Rectal smooth muscle tissue (tissue), 1 donor: ENCODE results near the gene PNISR.

Experiments used
- H3K27ac ChIP-seq: one replicate; pipeline ENCODE4 v1.7.0; 2013; ENCODE audit warnings: low read depth, low read length, inconsistent platforms
- H3K27me3 ChIP-seq: one replicate; pipeline ENCODE4 v1.7.0; 2013; ENCODE audit warnings: low read length; ENCODE audit not compliant: control insufficient read depth, insufficient read depth
- H3K36me3 ChIP-seq: one replicate; pipeline ENCODE4 v1.7.0; 2013; ENCODE audit warnings: low read length; ENCODE audit not compliant: control insufficient read depth, insufficient read depth
- H3K4me1 ChIP-seq: one replicate; pipeline ENCODE4 v1.7.0; 2013; ENCODE audit warnings: low read length; ENCODE audit not compliant: control insufficient read depth, insufficient read depth
- H3K4me3 ChIP-seq: one replicate; pipeline ENCODE4 v1.7.0; 2013; ENCODE audit warnings: low read length
- H3K9ac ChIP-seq: one replicate; pipeline ENCODE4 v1.7.0; 2013; ENCODE audit warnings: low read length

The PNISR gene

DNA sequence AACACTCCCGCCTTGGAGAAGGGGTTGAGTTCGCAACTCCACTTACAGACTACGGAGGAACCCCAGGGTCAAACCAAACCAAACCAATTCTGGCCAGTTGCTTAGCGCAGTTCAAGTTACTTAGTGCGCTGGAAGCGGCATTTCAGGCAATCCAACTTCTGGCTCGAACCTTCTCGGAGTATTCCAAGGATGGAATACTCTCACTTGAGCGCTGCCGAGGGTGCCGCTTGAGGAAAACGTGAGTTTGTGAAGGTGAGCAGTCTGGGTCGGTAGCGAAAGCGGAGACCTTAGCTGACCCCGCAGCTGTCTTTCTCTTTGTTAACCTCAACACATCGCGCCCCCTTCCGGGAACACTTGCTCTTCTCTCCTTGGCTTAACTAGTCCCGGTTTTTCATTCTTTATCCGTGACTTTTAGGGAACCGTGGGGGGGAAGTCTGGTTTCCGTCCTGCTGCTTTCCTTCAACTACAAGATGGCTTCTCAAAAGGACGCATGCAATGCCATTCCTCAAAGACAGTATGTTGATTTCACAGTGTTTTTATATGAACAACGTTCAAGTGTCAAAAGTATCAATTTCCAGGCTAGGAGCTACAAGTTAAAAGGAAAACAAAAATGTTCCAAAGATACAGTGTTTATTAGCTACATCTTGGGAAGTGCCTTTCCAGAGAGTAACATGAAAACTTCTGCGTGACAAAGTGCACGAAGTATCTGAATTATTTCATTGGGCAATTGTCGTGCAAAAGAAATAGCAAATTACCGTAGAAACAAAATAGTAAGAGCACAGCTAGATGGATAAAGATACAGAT lies 741 bp upstream of the PNISR start:
- Histone ChIP-seq H3K4me3 (peak overlapping the region; percentile 73), H3K36me3 (no peaks in the 10 kb centered on the region), H3K27me3 (no peaks in the 10 kb centered on the region), H3K4me1 (peaks cover 8% of the 10 kb centered on the region), H3K9ac (peak overlapping the region; percentile 81), H3K27ac (peak overlapping the region; percentile 93)

DNA sequence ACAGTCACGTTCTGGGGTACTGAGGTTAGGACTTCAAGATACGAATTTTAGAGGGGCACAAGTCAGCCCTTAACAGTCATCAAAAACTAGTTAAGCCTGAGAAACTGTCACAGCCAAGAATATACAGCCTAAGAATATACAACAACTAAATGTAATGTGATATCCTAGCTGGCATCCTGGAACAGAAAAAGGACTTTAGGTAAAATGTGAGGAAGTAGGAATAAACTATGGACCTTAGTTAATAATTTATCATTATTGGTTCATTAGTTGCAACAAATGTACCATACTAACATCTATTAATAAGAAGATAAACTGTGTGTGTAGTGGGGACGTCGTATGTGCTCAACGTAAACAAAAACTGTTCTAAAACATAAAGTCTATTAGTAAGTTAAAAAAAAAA lies 1.1 kb downstream of the PNISR start:
- peak overlapping the region; percentile 93 for H3K27ac ChIP-seq
- H3K4me3 ChIP-seq, result peak overlapping the region; percentile 73
- H3K36me3 ChIP-seq, result no peaks in the 10 kb centered on the region
- peaks cover 8% of the 10 kb centered on the region for H3K4me1 ChIP-seq
- no peak overlapping the region for H3K9ac ChIP-seq
- H3K27me3 ChIP-seq, result no peaks in the 10 kb centered on the region

DNA sequence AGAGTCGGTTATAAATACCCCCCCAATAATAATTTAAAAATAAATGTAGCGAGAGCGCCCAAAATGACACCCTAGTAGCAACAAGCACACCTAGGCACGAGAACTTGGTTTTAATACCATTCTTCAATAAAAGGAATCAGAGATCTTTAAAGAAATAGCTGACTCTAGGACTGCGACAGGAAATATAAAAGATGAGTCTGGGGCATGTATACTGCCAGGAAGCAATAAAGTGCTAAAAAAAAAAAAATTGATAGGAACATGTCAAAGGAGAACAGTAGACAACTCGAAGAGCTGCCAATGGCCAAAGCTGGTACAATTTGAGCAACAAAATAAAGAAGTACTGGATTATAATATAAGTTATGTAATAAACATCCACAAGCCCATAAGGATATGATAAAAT lies 2.2 kb downstream of the PNISR start:
- no peaks in the 10 kb centered on the region for H3K27me3 ChIP-seq
- H3K4me3 ChIP-seq, result no peak overlapping the region
- H3K27ac ChIP-seq, result no peak overlapping the region
- H3K9ac ChIP-seq, result no peak overlapping the region
- H3K4me1 ChIP-seq, result peaks cover 8% of the 10 kb centered on the region
- no peaks in the 10 kb centered on the region for H3K36me3 ChIP-seq

DNA sequence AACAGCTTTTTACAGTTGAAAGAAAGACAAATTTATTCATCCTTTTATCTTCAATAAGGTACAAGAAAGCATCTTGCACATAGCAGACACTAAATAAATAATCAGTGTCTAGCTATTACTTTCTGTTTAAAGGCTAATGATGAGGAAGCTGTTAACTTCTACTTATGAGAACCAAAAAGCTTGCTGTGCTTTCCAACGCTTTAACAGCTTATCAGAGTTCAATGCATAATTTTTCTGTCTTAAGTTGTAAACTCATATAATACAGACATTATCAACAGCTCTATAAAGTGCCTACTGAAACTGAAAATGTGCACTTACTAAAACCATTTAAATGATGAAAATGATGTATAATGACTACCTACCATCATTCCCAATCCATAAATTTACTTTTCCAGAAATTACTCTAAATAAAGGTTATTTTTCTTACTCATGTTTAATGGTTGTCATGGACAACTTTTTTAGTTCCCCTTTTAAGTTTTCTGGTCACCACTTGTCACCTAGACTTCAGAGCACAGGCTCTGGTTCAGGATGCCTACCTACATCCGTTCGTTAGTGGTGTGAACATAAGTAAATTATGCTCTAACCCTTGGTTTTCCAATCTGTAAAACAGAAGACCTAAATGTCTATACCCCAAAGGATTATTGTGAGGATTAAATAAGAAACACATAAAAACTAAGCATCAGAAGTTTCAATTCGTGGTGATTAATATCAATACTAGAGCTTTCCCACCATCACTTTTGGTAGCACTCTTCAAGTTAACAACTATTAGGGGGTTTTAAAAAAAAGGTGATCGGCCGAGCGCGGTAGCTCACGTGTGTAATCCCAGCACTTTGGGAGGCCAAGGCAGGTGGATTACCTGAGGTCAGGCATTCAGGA lies 8.0 kb downstream of the PNISR start:
- Histone ChIP-seq H3K4me1 (peaks cover under 1% of the 10 kb centered on the region), H3K27me3 (no peaks in the 10 kb centered on the region), H3K4me3 (no peak overlapping the region), H3K9ac (no peak overlapping the region), H3K27ac (no peak overlapping the region), H3K36me3 (peaks cover 3% of the 10 kb centered on the region)

DNA sequence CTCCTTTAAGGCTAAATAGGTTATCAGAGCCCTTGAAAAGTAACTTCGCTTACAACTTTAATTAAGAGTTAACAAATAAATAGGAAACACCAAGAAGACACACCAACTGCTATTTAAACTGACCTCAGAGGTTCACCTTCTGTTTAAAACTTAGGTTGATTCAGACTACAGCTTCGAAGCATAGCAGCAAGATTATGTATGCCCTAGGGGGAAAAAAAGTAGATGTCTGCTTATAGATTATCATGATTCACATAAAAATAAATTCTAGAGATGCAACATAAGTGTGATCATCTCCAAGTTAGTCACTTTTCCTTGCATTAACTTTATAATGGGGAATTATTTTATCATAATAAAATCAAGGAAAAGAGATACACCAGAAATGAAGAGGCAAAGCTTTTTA lies 8.9 kb downstream of the PNISR start:
- Histone ChIP-seq H3K36me3 (peaks cover 6% of the 10 kb centered on the region), H3K4me1 (peaks cover 3% of the 10 kb centered on the region), H3K9ac (no peak overlapping the region), H3K4me3 (no peak overlapping the region), H3K27me3 (no peaks in the 10 kb centered on the region), H3K27ac (no peak overlapping the region)

DNA sequence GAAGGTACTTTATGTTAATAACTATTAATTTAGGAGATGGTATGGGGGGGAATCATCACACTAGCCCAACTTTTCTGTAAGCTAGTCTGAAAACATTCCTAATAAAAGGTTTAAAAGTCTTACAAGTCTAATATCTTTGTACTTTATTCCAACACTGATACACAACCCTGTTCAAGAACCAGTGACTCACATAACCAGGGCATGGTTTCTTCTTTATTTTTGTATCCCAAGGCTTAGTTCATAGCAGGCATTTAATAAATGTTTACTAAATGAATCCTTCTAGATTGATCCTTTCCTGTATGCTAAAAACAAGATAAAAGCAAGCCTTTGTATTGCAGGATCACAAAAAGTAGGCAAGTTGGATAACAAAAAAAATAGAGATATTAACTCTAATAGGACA lies 9.7 kb downstream of the PNISR start:
- Histone ChIP-seq H3K27me3 (no peaks in the 10 kb centered on the region), H3K4me3 (no peak overlapping the region), H3K9ac (no peak overlapping the region), H3K27ac (no peak overlapping the region), H3K4me1 (peaks cover 3% of the 10 kb centered on the region), H3K36me3 (peaks cover 6% of the 10 kb centered on the region)

DNA sequence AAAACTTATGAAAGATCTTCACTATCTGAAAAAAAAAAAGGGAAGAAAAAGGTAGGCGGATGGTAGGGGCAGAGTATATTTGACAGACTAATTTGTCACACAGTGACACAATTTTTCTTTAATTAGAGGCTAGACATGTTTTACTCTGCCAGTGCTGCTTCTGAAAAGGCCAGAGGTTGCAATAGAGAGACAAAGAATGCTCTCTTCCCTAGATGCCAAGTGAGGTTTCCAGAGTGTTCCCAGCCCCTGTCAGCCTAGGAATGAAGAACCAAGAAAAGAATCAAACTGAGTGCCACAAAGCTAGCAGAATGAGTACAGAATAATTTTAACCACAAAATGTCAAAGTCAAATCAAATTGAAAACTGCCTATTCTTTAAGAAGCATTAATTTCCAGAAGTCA lies 13.0 kb downstream of the PNISR start:
- H3K36me3 ChIP-seq, result peaks cover 14% of the 10 kb centered on the region
- no peak overlapping the region for H3K27ac ChIP-seq
- H3K4me3 ChIP-seq, result no peak overlapping the region
- H3K27me3 ChIP-seq, result no peaks in the 10 kb centered on the region
- peaks cover 3% of the 10 kb centered on the region for H3K4me1 ChIP-seq
- no peak overlapping the region for H3K9ac ChIP-seq

DNA sequence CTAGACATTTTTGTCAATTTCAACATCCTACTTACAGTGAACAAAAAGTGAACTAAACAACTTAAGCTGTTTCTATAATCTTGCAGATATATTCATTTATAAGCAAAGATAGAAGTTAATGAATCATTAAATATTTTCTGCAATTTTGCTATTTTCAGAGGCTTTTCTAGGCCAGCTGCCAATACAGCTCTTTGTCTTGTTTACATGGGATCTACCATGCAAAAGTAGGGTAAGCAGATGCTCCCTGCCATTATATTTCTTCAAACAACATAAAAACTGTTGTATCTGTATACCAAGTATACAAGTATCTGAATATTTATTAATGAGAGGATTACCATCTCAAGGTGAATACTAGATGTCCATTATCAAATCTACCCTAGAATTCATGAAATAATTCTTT lies 15.4 kb downstream of the PNISR start:
- H3K36me3 ChIP-seq, result peaks cover 24% of the 10 kb centered on the region
- no peak overlapping the region for H3K9ac ChIP-seq
- H3K27ac ChIP-seq, result no peak overlapping the region
- H3K4me1 ChIP-seq, result peaks cover 3% of the 10 kb centered on the region
- H3K4me3 ChIP-seq, result no peak overlapping the region
- H3K27me3 ChIP-seq, result no peaks in the 10 kb centered on the region

DNA sequence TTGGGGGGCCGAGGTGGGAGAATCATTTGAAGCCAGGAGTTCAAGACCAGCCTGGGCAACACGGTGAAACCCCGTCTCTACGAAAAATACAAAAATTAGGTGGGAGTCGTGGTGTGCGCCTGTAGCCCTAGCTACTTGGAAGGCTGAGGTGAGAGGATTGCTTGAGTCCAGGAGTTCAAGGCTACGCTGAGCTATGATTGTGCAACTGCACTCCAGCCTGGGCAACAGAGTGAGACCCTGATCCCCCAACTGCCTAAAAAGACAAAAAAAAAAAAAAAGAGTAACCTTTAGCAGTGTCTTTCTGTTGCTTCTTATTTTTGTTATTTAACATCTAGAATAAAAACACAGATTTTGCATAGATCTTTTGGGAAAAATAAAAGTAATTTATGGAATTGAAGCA lies 18.0 kb downstream of the PNISR start:
- Histone ChIP-seq H3K9ac (no peak overlapping the region), H3K27me3 (no peaks in the 10 kb centered on the region), H3K27ac (no peak overlapping the region), H3K36me3 (peaks cover 34% of the 10 kb centered on the region), H3K4me1 (peaks cover 2% of the 10 kb centered on the region), H3K4me3 (no peak overlapping the region)

DNA sequence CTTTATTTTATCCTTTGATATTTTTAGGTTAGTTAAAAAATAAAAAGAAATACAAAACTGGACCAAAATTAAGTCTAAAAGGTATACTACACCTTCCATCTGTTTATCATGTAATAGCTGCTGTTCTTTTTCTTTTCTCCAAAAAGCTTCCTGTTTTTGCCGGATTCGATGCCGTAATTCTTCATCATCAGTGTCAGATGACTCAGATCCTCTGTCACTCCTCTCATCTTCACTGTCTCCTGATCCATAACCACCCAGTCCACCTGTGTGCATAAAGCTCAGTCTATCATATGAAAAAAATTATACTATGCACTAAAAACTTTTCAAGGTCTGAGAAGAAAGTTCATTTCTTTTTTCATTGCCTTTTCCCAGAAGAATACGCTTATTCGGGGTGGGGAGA lies 22.7 kb downstream of the PNISR start:
- Histone ChIP-seq H3K4me3 (no peak overlapping the region), H3K27me3 (no peaks in the 10 kb centered on the region), H3K4me1 (no peaks in the 10 kb centered on the region), H3K27ac (no peak overlapping the region), H3K36me3 (peaks cover 40% of the 10 kb centered on the region), H3K9ac (no peak overlapping the region)

DNA sequence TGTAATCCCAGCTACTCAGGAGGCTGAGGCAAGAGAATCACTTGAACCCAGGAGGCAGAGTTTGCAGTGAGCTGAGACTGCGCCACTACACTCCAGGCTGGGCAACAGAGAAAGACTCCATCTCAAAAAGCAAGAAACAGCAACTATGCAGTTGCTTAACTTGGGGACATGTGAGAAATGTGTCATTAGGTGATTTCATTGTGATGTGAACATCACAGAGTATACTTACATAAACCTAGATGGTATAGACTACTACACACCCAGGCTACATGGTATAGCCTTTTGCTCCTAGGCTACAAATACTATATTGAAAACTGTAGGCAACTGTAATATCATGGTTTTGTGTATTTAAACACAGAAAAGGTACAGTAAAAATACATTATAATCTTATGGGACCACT lies 27.8 kb downstream of the PNISR start:
- Histone ChIP-seq H3K4me1 (no peaks in the 10 kb centered on the region), H3K4me3 (no peak overlapping the region), H3K9ac (no peak overlapping the region), H3K27ac (no peak overlapping the region), H3K36me3 (peaks cover 15% of the 10 kb centered on the region), H3K27me3 (no peaks in the 10 kb centered on the region)

DNA sequence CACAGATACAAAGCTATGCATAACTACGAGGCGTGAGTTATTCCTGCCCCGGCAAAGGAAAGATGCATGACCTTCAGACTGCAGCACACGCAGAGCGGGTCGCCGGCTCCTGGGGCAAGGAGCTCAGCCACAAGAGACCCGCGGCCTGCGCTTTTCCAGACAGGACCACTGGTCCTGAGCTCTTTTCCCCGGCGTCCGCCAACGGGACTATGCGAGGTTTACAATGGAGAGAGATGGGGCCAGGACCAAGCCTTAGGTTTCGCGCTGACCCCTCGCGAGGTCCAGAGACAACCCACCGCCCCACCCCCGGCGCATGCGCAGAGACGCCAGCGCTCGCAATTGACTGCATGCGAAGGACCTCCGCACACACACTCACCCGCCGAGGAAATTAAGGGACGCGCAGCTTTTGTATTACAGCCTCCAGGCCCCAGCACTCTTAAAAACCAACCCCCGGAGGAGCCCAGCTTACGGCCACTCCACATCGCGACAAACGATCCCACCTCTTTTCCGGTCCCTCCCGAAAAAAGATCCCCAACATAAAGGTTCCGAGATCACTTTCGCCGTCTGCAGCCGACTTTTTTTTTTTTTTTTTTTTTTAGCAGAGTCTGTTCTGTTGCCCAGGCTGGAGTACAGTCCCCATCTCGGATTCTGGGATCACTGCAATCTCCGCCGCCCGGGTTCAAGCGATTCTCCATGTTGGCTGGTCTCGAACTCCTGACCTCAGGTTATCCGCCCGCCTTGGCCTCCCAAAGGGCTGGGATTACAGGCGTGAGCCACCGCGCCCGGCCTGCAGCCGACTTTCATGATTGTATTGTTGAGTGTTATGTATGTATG lies 31.2 kb downstream of the PNISR start, which contains the start of gene COQ3:
Gene COQ3, minus strand, starts transcription at position 498 of the 834 bp plus-strand sequence. Its CDS starts 16 bp downstream, at position 482.
- Histone ChIP-seq H3K27me3 (no peaks in the 10 kb centered on the region), H3K4me3 (peak within 1 kb of the TSS; percentile 86), H3K36me3 (no peaks in the 10 kb centered on the region), H3K4me1 (no peaks in the 10 kb centered on the region), H3K9ac (peak within 1 kb of the TSS; percentile 57), H3K27ac (peak within 1 kb of the TSS; percentile 86)
